ENCODE data around the gene EPSTI1.

The EPSTI1 gene

GRCh38 chr13:42836930-42837690 lies 154.9 kb downstream of the EPSTI1 start:
- TF ChIP-seq, protein P1, sequence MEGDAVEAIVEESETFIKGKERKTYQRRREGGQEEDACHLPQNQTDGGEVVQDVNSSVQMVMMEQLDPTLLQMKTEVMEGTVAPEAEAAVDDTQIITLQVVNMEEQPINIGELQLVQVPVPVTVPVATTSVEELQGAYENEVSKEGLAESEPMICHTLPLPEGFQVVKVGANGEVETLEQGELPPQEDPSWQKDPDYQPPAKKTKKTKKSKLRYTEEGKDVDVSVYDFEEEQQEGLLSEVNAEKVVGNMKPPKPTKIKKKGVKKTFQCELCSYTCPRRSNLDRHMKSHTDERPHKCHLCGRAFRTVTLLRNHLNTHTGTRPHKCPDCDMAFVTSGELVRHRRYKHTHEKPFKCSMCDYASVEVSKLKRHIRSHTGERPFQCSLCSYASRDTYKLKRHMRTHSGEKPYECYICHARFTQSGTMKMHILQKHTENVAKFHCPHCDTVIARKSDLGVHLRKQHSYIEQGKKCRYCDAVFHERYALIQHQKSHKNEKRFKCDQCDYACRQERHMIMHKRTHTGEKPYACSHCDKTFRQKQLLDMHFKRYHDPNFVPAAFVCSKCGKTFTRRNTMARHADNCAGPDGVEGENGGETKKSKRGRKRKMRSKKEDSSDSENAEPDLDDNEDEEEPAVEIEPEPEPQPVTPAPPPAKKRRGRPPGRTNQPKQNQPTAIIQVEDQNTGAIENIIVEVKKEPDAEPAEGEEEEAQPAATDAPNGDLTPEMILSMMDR (conservative IDR thresholded peaks at IDR 0.05; ENCODE audit: low read depth, low read length), result peak; percentile 75
- no peak overlapping the region for H3K4me3 ChIP-seq (ENCODE audit: low read depth, low read length)
- DNase-seq (ENCODE audit: low read depth), result peak; percentile 91

All from choroid plexus epithelial cell (primary cell).